Measurements from ENCODE around the gene AKT3. TPM values are rescaled to one million over a fixed set of nuclear protein-coding genes. Genes with fewer than 3 reads are reported as not detected.
"Not testable (repeated sequence)": the region's sequence is repeated elsewhere in the genome, so short reads cannot be mapped to it uniquely, and the experiment has no call there.

AKT3 gene
- polyA plus RNA-seq, 3 donors = 0.81 to 1.7 (median 1.4) TPM

DNA sequence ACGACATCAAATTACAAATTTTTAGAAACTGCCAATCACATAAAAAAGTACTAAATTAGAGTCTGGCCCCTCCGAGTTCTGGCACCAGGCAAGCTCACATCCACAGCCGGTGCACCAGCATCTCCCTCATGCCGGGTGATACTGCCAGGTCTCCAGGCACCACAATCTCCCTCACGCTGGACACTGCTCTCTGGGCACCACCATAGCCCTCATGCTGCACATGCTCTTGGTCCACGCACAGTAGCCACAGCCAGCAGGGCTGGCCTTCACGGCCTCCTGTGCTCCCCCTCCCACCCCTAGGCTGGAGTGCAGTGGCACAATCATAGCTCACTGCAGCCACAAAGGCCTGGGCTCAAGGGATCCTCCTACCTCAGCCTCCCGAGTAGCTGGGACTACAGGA lies 65.5 kb downstream of the AKT3 start:
- H3K9ac ChIP-seq (ENCODE audit: insufficient read depth, low read length, poor library complexity, severe bottlenecking) = no peak overlapping the region
- no peak for DNase-seq
- H2AFZ ChIP-seq (ENCODE audit: insufficient read depth, low read depth, low read length, poor library complexity, severe bottlenecking) = no peak overlapping the region
- H3K4me3 ChIP-seq (replicated peaks in 1 of 3; ENCODE audit: low read depth in 2 of 3, low read length in 3 of 3) = no peak overlapping the region
- H3K4me2 ChIP-seq (replicated peaks; ENCODE audit: extremely low read depth, low read length, poor library complexity, severe bottlenecking) = no peak overlapping the region
- no peak overlapping the region for H3K27ac Mint-ChIP-seq
- no peaks in the 10 kb centered on the region for H3K9me3 ChIP-seq (replicated peaks in 1 of 2; ENCODE audit: control insufficient read depth in 1 of 2, insufficient read depth in 1 of 2, low read length in 2 of 2)
- H3K36me3 ChIP-seq (replicated peaks in 1 of 2; ENCODE audit: control insufficient read depth in 1 of 2, insufficient read depth in 2 of 2, low read length in 2 of 2) = no peaks in the 10 kb centered on the region
- intact Hi-C loops (cut with micrococcal nuclease) = no loop called here
- no peaks in the 10 kb centered on the region for H3K27me3 ChIP-seq (ENCODE audit: control insufficient read depth in 2 of 2, insufficient read depth in 2 of 2, low read length in 2 of 2)
- 100% methylated on average over 6 of the region's 8 CpGs for WGBS (ENCODE audit: insufficient coverage)
- H3K36me3 Mint-ChIP-seq = no peaks in the 10 kb centered on the region
- no peak overlapping the region for H3K4me3 Mint-ChIP-seq
- H3K4me1 Mint-ChIP-seq = no peaks in the 10 kb centered on the region
- no peaks in the 10 kb centered on the region for H3K4me1 ChIP-seq (ENCODE audit: control insufficient read depth in 1 of 2, insufficient read depth in 2 of 2, low read length in 2 of 2)
- no peak overlapping the region for H3K27ac ChIP-seq (ENCODE audit: low read depth in 1 of 2, low read length in 2 of 2)
- TF ChIP-seq, protein P1, sequence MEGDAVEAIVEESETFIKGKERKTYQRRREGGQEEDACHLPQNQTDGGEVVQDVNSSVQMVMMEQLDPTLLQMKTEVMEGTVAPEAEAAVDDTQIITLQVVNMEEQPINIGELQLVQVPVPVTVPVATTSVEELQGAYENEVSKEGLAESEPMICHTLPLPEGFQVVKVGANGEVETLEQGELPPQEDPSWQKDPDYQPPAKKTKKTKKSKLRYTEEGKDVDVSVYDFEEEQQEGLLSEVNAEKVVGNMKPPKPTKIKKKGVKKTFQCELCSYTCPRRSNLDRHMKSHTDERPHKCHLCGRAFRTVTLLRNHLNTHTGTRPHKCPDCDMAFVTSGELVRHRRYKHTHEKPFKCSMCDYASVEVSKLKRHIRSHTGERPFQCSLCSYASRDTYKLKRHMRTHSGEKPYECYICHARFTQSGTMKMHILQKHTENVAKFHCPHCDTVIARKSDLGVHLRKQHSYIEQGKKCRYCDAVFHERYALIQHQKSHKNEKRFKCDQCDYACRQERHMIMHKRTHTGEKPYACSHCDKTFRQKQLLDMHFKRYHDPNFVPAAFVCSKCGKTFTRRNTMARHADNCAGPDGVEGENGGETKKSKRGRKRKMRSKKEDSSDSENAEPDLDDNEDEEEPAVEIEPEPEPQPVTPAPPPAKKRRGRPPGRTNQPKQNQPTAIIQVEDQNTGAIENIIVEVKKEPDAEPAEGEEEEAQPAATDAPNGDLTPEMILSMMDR (IDR thresholded peaks at IDR 0.05) = no peak
- no peaks in the 10 kb centered on the region for H4K20me1 ChIP-seq (ENCODE audit: insufficient read depth, low read length)
- H3K9me3 Mint-ChIP-seq = peaks cover 0 to 1% (median 0%) of the 10 kb centered on the region in 7 donors
- no peaks in the 10 kb centered on the region for H3K79me2 ChIP-seq (ENCODE audit: insufficient read depth, low read length)
- H3K27me3 Mint-ChIP-seq (ENCODE audit: low read depth in 3 of 3) = no peaks in the 10 kb centered on the region

DNA sequence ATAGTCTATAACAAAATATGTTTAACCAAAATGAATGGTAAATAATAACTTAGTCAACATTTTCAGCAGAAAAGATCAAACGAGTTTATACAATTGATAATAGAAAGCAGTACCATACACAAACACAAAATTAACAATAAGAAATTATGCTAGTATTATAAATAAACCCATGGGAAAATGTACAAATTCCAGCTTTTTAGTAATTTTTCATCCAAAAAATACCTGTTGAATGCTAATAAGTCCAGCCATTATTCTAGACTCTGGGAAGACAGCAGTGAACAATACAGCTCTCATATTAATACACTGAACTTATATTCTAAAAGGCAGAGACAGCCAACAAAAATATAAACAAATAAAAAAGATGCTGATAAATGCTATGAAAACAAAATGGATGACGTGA lies 66.3 kb downstream of the AKT3 start:
- Mint-ChIP-seq H3K27ac (no peak overlapping the region), H3K27me3 (ENCODE audit: low read depth in 3 of 3) (no peaks in the 10 kb centered on the region), H3K4me1 (no peaks in the 10 kb centered on the region), H3K9me3 (peaks cover 0 to 1% (median 0%) of the 10 kb centered on the region in 7 donors), H3K4me3 (no peak overlapping the region), H3K36me3 (no peaks in the 10 kb centered on the region)
- Histone ChIP-seq H3K4me3 (replicated peaks in 1 of 3; ENCODE audit: low read depth in 2 of 3, low read length in 3 of 3) (no peak overlapping the region), H2AFZ (ENCODE audit: insufficient read depth, low read depth, low read length, poor library complexity, severe bottlenecking) (no peak overlapping the region), H3K9me3 (replicated peaks in 1 of 2; ENCODE audit: control insufficient read depth in 1 of 2, insufficient read depth in 1 of 2, low read length in 2 of 2) (no peaks in the 10 kb centered on the region), H3K79me2 (ENCODE audit: insufficient read depth, low read length) (no peaks in the 10 kb centered on the region), H3K36me3 (replicated peaks in 1 of 2; ENCODE audit: control insufficient read depth in 1 of 2, insufficient read depth in 2 of 2, low read length in 2 of 2) (no peaks in the 10 kb centered on the region), H4K20me1 (ENCODE audit: insufficient read depth, low read length) (no peaks in the 10 kb centered on the region), H3K27ac (ENCODE audit: low read depth in 1 of 2, low read length in 2 of 2) (no peak overlapping the region), H3K4me1 (ENCODE audit: control insufficient read depth in 1 of 2, insufficient read depth in 2 of 2, low read length in 2 of 2) (no peaks in the 10 kb centered on the region), H3K4me2 (replicated peaks; ENCODE audit: extremely low read depth, low read length, poor library complexity, severe bottlenecking) (no peak overlapping the region), H3K27me3 (ENCODE audit: control insufficient read depth in 2 of 2, insufficient read depth in 2 of 2, low read length in 2 of 2) (no peaks in the 10 kb centered on the region), H3K9ac (ENCODE audit: insufficient read depth, low read length, poor library complexity, severe bottlenecking) (no peak overlapping the region)
- no CpG with 5 or more reads among the region's 2 CpGs for WGBS (ENCODE audit: insufficient coverage)
- intact Hi-C loops (cut with micrococcal nuclease) = no loop called here
- DNase-seq = no peak
- TF ChIP-seq, protein P1 (IDR thresholded peaks at IDR 0.05) = no peak

DNA sequence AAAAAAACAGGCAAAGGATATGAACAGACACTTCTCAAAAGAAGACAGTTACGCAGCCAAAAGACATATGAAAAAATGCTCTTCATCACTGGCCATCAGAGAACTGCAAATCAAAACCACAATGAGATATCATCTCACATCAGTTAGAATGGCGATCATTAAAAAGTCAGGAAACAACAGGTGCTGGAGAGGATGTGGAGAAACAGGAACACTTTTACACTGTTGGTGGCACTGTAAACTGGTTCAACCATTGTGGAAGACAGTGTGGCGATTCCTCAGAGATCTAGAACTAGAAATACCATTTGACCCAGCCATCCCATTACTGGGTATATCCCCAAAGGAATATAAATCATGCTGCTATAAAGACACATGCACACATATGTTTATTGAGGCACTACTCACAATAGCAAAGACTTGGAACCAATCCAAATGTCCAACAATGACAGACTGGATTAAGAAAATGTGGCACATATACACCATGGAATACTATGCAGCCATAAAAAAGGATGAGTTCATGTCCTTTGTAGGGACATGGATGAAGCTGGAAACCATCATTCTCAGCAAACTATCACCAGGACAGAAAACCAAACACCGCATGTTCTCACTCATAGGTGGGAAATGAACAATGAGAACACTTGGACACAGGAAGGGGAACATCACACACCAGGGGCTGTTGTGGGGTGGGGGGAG lies 77.5 kb downstream of the AKT3 start:
- H3K36me3 Mint-ChIP-seq; H3K4me1 Mint-ChIP-seq; H3K4me3 ChIP-seq (replicated peaks in 1 of 3; ENCODE audit: low read depth in 2 of 3, low read length in 3 of 3); H3K27ac ChIP-seq (ENCODE audit: low read depth in 1 of 2, low read length in 2 of 2); H3K79me2 ChIP-seq (ENCODE audit: insufficient read depth, low read length); H3K4me1 ChIP-seq (ENCODE audit: control insufficient read depth in 1 of 2, insufficient read depth in 2 of 2, low read length in 2 of 2); H3K9ac ChIP-seq (ENCODE audit: insufficient read depth, low read length, poor library complexity, severe bottlenecking); H3K27me3 ChIP-seq (ENCODE audit: control insufficient read depth in 2 of 2, insufficient read depth in 2 of 2, low read length in 2 of 2); H2AFZ ChIP-seq (ENCODE audit: insufficient read depth, low read depth, low read length, poor library complexity, severe bottlenecking); H3K9me3 ChIP-seq (replicated peaks in 1 of 2; ENCODE audit: control insufficient read depth in 1 of 2, insufficient read depth in 1 of 2, low read length in 2 of 2); H3K36me3 ChIP-seq (replicated peaks in 1 of 2; ENCODE audit: control insufficient read depth in 1 of 2, insufficient read depth in 2 of 2, low read length in 2 of 2); H3K4me3 Mint-ChIP-seq; H3K27me3 Mint-ChIP-seq (ENCODE audit: low read depth in 3 of 3); H4K20me1 ChIP-seq (ENCODE audit: insufficient read depth, low read length); H3K4me2 ChIP-seq (replicated peaks; ENCODE audit: extremely low read depth, low read length, poor library complexity, severe bottlenecking); intact Hi-C loops (cut with micrococcal nuclease); DNase-seq: not testable (repeated sequence)
- WGBS (ENCODE audit: insufficient coverage) = 100% methylated on average over 1 of the region's 4 CpGs
- peak overlapping the region in 1 of 7 donors; percentile 49 for H3K27ac Mint-ChIP-seq
- peaks cover 0 to 10% (median 7%) of the 10 kb centered on the region in 7 donors for H3K9me3 Mint-ChIP-seq

Data from CD14-positive monocyte (primary cell).